PC-9 (cell line): ENCODE data around the gene FNIP1. TPM values are rescaled to one million over a fixed set of nuclear protein-coding genes. Genes with fewer than 3 reads are reported as not detected.

Experiments
- BruUV-seq: library from RNA; stranded (reverse); fragments of 400-500 nt; replicated peaks from 2 replicates; lab custom pipeline; 2021; lab: Mats Ljungman, UMichigan
- CTCF ChIA-PET: fragments of 300-600 bp; sonication (Branson Sonifier 250); formaldehyde crosslinking; loops from one replicate; lab custom pipeline; 2022; ENCODE audit warnings: antibody characterized with exemption; lab: Charles Lee
- POLR2A ChIA-PET: fragments of 300-600 bp; sonication (Branson Sonifier 250); formaldehyde crosslinking; loops from one replicate; lab custom pipeline; 2022; ENCODE audit warnings: antibody characterized with exemption; ENCODE audit not compliant: unreplicated experiment; lab: Charles Lee
- DNase-seq, 2 experiments: peaks; one replicate each; pipeline versions ENCODE4 v3.0.0 to v3.0.0-alpha.2; 2015 to 2022; ENCODE audit warnings: mixed read lengths in 1 of 2
- H2AFZ ChIP-seq: fragments of 200-600 bp; sonication (generic); 2 replicates; pipeline ENCODE4 v1.8.1; 2017; ENCODE audit warnings: antibody characterized with exemption
- H3F3A ChIP-seq: fragments of 200-600 bp; sonication (generic); 2 replicates; pipeline ENCODE4 v1.8.1; 2017; ENCODE audit warnings: antibody characterized with exemption, mild to moderate bottlenecking, low read depth; ENCODE audit not compliant: insufficient read depth
- H3K27ac ChIP-seq: fragments of 200-600 bp; sonication (generic); 2 replicates; pipeline ENCODE4 v1.6.1; 2016; ENCODE audit warnings: mixed run types
- H3K27me3 ChIP-seq: fragments of 200-600 bp; sonication (generic); 2 replicates; pipeline ENCODE4 v1.6.1; 2016; ENCODE audit warnings: low read depth, mixed run types; ENCODE audit not compliant: insufficient read depth
- H3K36me3 ChIP-seq: fragments of 200-600 bp; sonication (generic); 2 replicates; pipeline ENCODE4 v1.6.1; 2016; ENCODE audit warnings: low read depth, mixed run types
- H3K4me1 ChIP-seq: fragments of 200-600 bp; sonication (generic); replicated peaks from 2 replicates; pipeline ENCODE4 v1.6.1; 2016; ENCODE audit warnings: mixed run types; ENCODE audit not compliant: insufficient read depth
- H3K4me2 ChIP-seq: fragments of 200-600 bp; sonication (generic); 2 replicates; pipeline ENCODE4 v1.6.1; 2017; ENCODE audit warnings: mixed run types
- H3K4me3 ChIP-seq: fragments of 200-600 bp; sonication (generic); 2 replicates; pipeline ENCODE4 v1.6.1; 2016; ENCODE audit warnings: mixed run types
- H3K79me2 ChIP-seq: fragments of 200-600 bp; sonication (generic); 2 replicates; pipeline ENCODE4 v1.6.1; 2017; ENCODE audit warnings: low read depth, mixed run types
- H3K9me2 ChIP-seq: fragments of 200-600 bp; sonication (generic); 2 replicates; pipeline ENCODE4 v1.8.1; 2017; ENCODE audit warnings: mild to moderate bottlenecking; ENCODE audit not compliant: insufficient read depth
- H3K9me3 ChIP-seq: fragments of 200-600 bp; sonication (generic); 2 replicates; pipeline ENCODE4 v1.8.1; 2016; ENCODE audit warnings: low read depth; ENCODE audit not compliant: insufficient read depth
- H4K20me1 ChIP-seq: fragments of 200-600 bp; sonication (generic); 2 replicates; pipeline ENCODE4 v1.8.1; 2017; ENCODE audit not compliant: insufficient read depth
- EZH2 ChIP-seq: fragments of 200-600 bp; sonication (generic); IDR thresholded peaks from 2 replicates; pipeline ENCODE4 v1.8.0; 2017; ENCODE audit warnings: antibody characterized with exemption, low read depth
- intact Hi-C: fragments of 100-400 bp; cut with micrococcal nuclease; formaldehyde crosslinking; loops from one replicate; pipeline ENCODE4 v1.10.0; 2022; ENCODE audit not compliant: unreplicated experiment
- total RNA-seq: library from RNA; stranded (reverse); gene quantifications from 2 replicates; pipeline ENCODE4 v1.2.3, GENCODE V29; 2021
- TF ChIP-seq, protein P1 (sequence below): fragments of 200-600 bp; sonication (generic); conservative IDR thresholded peaks from 2 replicates; pipeline ENCODE4 v1.6.1; 2017; ENCODE audit warnings: mixed run types, antibody characterized with exemption, mild to moderate bottlenecking, moderate library complexity

The FNIP1 gene
- total RNA-seq, 1 experiment from 2014 or later, result 23.5 TPM

DNA sequence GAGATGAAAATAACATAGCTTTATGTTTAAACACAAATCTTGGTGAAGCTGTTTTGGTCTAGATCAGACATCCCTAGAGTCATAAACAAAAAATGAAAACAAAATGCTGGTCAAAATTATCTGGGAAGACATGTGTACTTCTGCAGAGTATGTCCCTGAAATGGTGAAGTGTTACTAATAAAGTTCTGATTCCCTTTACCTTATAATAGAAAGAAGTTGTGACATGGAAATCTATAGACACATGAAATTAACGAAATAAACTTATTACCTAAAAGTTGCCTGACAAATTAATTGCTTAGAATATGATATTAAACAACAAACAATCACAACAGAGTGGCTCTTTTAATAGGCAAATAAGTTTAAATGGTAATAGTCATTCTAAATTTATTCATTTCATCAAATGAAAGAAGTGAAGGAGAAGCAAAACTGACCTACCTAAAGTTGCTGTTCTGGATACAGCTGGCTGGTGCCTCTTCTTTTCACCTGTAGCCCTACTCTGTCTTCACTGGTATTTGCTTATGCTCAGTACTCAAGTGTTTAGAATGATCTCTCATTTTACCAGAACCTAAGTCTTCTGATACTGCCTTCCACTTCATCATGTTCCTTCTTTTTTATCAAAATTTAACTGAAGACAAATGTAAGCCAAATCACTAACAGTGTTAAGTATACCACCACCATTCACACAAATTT lies 38.8 kb downstream of the FNIP1 start:
- no peaks in the 10 kb centered on the region for H3K36me3 ChIP-seq
- no peak overlapping the region for H3K27ac ChIP-seq
- H3K4me1 ChIP-seq, result no peaks in the 10 kb centered on the region
- H3K27me3 ChIP-seq, result no peaks in the 10 kb centered on the region
- ChIA-PET POLR2A (no interaction called here), CTCF (interaction anchor here (0.6 kb wide), 1 partner anchor 141 kb away, joined by 3 read pairs; no protein-coding TSS in a partner anchor)
- intact Hi-C loops, result no loop called here
- H4K20me1 ChIP-seq, result peaks cover 58% of the 10 kb centered on the region
- no peaks in the 10 kb centered on the region for H3K9me2 ChIP-seq
- H3K4me2 ChIP-seq, result no peak overlapping the region
- BruUV-seq, result no TSS peak
- no peak overlapping the region for H3K4me3 ChIP-seq
- peaks cover 94% of the 10 kb centered on the region for H3K79me2 ChIP-seq
- H2AFZ ChIP-seq, result no peak overlapping the region
- H3K9me3 ChIP-seq, result no peaks in the 10 kb centered on the region
- TF ChIP-seq, protein P1, sequence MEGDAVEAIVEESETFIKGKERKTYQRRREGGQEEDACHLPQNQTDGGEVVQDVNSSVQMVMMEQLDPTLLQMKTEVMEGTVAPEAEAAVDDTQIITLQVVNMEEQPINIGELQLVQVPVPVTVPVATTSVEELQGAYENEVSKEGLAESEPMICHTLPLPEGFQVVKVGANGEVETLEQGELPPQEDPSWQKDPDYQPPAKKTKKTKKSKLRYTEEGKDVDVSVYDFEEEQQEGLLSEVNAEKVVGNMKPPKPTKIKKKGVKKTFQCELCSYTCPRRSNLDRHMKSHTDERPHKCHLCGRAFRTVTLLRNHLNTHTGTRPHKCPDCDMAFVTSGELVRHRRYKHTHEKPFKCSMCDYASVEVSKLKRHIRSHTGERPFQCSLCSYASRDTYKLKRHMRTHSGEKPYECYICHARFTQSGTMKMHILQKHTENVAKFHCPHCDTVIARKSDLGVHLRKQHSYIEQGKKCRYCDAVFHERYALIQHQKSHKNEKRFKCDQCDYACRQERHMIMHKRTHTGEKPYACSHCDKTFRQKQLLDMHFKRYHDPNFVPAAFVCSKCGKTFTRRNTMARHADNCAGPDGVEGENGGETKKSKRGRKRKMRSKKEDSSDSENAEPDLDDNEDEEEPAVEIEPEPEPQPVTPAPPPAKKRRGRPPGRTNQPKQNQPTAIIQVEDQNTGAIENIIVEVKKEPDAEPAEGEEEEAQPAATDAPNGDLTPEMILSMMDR, result no peak
- TF ChIP-seq EZH2, result no peak
- no peak for DNase-seq
- H3F3A ChIP-seq, result no peaks in the 10 kb centered on the region

DNA sequence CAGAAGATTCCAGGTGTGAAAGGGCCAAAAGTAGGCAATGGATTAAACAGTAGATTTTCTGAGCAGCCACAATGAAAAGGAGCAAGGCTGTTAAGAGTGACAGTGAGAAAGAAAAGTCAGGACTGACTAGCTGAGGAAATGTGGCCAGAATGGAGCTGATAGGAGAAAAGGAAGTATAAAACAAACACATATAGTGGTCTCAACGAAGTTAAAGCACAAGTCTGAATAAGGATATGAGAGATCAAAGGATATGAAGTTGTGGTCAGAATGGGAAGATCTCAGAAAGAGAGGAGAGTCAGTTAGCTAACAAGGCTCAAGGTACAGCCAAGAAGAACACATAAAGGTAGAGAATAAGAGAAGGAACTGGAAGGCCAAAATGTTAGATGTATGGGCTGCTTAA lies 39.9 kb downstream of the FNIP1 start:
- Histone ChIP-seq H3K4me1 (no peaks in the 10 kb centered on the region), H3K9me3 (no peaks in the 10 kb centered on the region), H3K27me3 (no peaks in the 10 kb centered on the region), H3K9me2 (no peaks in the 10 kb centered on the region), H3K27ac (no peak overlapping the region), H3K36me3 (no peaks in the 10 kb centered on the region), H3F3A (no peaks in the 10 kb centered on the region), H3K4me3 (no peak overlapping the region), H3K79me2 (peaks cover 93% of the 10 kb centered on the region), H4K20me1 (peaks cover 55% of the 10 kb centered on the region), H3K4me2 (no peak overlapping the region), H2AFZ (no peak overlapping the region)
- TF ChIP-seq, protein P1, result no peak
- no peak for TF ChIP-seq EZH2
- intact Hi-C loops, result no loop called here
- POLR2A ChIA-PET, result no interaction called here
- DNase-seq, result no peak
- BruUV-seq, result no TSS peak
- CTCF ChIA-PET, result no interaction called here

DNA sequence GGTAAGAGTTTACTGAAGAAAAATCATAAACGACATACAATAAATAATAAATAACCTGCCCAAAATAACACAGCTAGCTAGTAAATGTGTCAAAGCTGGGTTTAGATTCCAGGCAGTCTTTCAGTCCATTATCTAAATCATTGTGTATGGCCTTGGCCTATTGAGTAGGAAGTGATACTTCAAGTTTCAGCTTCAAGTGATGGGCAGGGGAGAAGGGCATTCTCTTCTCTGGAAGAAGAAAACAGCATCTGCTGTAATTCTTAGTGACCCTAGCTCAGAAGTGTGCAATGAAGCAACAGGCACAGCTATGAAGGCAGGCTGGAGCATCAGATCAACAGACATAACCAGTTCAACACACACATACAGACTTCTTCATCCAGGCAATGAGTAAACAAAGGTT lies 42.5 kb downstream of the FNIP1 start:
- no peaks in the 10 kb centered on the region for H3K9me2 ChIP-seq
- no peak overlapping the region for H3K27ac ChIP-seq
- H3K36me3 ChIP-seq, result no peaks in the 10 kb centered on the region
- H3K4me3 ChIP-seq, result no peak overlapping the region
- H3K79me2 ChIP-seq, result peaks cover 89% of the 10 kb centered on the region
- BruUV-seq, result no TSS peak
- intact Hi-C loops, result no loop called here
- no peaks in the 10 kb centered on the region for H3K9me3 ChIP-seq
- H3K27me3 ChIP-seq, result no peaks in the 10 kb centered on the region
- H3K4me1 ChIP-seq, result no peaks in the 10 kb centered on the region
- H4K20me1 ChIP-seq, result peaks cover 40% of the 10 kb centered on the region
- TF ChIP-seq, protein P1, result no peak
- no peak overlapping the region for H3K4me2 ChIP-seq
- no peaks in the 10 kb centered on the region for H3F3A ChIP-seq
- no peak overlapping the region for H2AFZ ChIP-seq
- CTCF ChIA-PET, result no interaction called here
- DNase-seq, result no peak
- POLR2A ChIA-PET, result no interaction called here
